ENCODE results near the gene SP100. TPM values are rescaled to one million over a fixed set of nuclear protein-coding genes. Genes with fewer than 3 reads are reported as not detected.
A peak's percentile ranks its signal among the peaks of the same experiment; 100 is the strongest.
"Not testable (repeated sequence)": the region's sequence is repeated elsewhere in the genome, so short reads cannot be mapped to it uniquely, and the experiment has no call there.

Gene SP100
- 82.0 TPM for total RNA-seq

GRCh38 chr2:230416061-230416721 lies at the start of gene SP100:
Gene SP100 (plus strand): TSS chr2:230416201. CDS start chr2:230416297, 96 bp downstream.
- no peaks in the 10 kb centered on the region for H3K36me3 ChIP-seq
- peaks cover 2 to 39% of the 10 kb centered on the region in 2 donors for H3K4me1 ChIP-seq
- peak; percentile 33 to 91 for DNase-seq (ENCODE audit: low spot score in 2 of 2)
- peak within 1 kb of the TSS; percentile 69 to 83 for H3K4me3 ChIP-seq
- no peaks in the 10 kb centered on the region for H3K9me3 ChIP-seq
- H3K27me3 ChIP-seq = no peaks in the 10 kb centered on the region
- H3K27ac ChIP-seq = peak within 1 kb of the TSS; percentile 89 to 95
- intact Hi-C loops (cut with DNase I) = loop anchor here (5.0 kb wide), 2 partner anchors 296 to 494 kb away; partner anchors contain the start of genes CAB39, FBXO36 and TRIP12
- no peak for TF ChIP-seq CTCF (IDR thresholded peaks at IDR 0.05)

- Histone ChIP-seq H3K4me3 (no peak overlapping the region), H3K36me3 (peaks cover 2 to 30% of the 10 kb centered on the region in 2 donors), H3K27me3 (no peaks in the 10 kb centered on the region), H3K9me3 (no peaks in the 10 kb centered on the region), H3K4me1 (no peaks in the 10 kb centered on the region), H3K27ac (no peak overlapping the region)
- intact Hi-C loops (cut with DNase I) = no loop called here
- TF ChIP-seq CTCF (IDR thresholded peaks at IDR 0.05) = no peak
- no peak for DNase-seq (ENCODE audit: low spot score in 2 of 2)
Measured at GRCh38 chr2:230382108-230382507, 33.9 kb upstream of the SP100 start.

- intact Hi-C loops (cut with DNase I) = no loop called here
- peaks cover 2 to 37% of the 10 kb centered on the region in 2 donors for H3K36me3 ChIP-seq
- no peaks in the 10 kb centered on the region for H3K4me1 ChIP-seq
- no peaks in the 10 kb centered on the region for H3K27me3 ChIP-seq
- no peaks in the 10 kb centered on the region for H3K9me3 ChIP-seq
- no peak for DNase-seq (ENCODE audit: low spot score in 2 of 2)
- no peak for TF ChIP-seq CTCF (IDR thresholded peaks at IDR 0.05)
- H3K27ac ChIP-seq = no peak overlapping the region
- no peak overlapping the region for H3K4me3 ChIP-seq
Measured at GRCh38 chr2:230383453-230383852, 32.5 kb upstream of the SP100 start.

GRCh38 chr2:230384986-230385385 lies 31.0 kb upstream of the SP100 start:
- TF ChIP-seq CTCF (IDR thresholded peaks at IDR 0.05) = no peak
- Histone ChIP-seq H3K27ac (no peak overlapping the region), H3K4me3 (no peak overlapping the region), H3K9me3 (no peaks in the 10 kb centered on the region), H3K4me1 (no peaks in the 10 kb centered on the region), H3K36me3 (peaks cover 11 to 53% of the 10 kb centered on the region in 2 donors), H3K27me3 (no peaks in the 10 kb centered on the region)
- intact Hi-C loops (cut with DNase I) = no loop called here
- DNase-seq (ENCODE audit: low spot score in 2 of 2) = no peak

GRCh38 chr2:230394301-230394700 lies 21.7 kb upstream of the SP100 start:
- Histone ChIP-seq H3K27ac (no peak overlapping the region), H3K36me3 (peaks cover 31 to 64% of the 10 kb centered on the region in 2 donors), H3K4me1 (no peaks in the 10 kb centered on the region), H3K27me3 (no peaks in the 10 kb centered on the region), H3K9me3 (peaks cover 0 to 11% of the 10 kb centered on the region in 2 donors), H3K4me3 (no peak overlapping the region)
- intact Hi-C loops (cut with DNase I) = no loop called here
- DNase-seq (ENCODE audit: low spot score in 2 of 2) = no peak
- no peak for TF ChIP-seq CTCF (IDR thresholded peaks at IDR 0.05)

GRCh38 chr2:230398698-230399097 lies 17.3 kb upstream of the SP100 start:
- H3K4me3 ChIP-seq; intact Hi-C loops (cut with DNase I); DNase-seq (ENCODE audit: low spot score in 2 of 2); H3K27me3 ChIP-seq; H3K4me1 ChIP-seq; H3K27ac ChIP-seq: not testable (repeated sequence)
- peaks cover under 1 to 37% of the 10 kb centered on the region in 2 donors for H3K36me3 ChIP-seq
- H3K9me3 ChIP-seq = peaks cover 0 to 11% of the 10 kb centered on the region in 2 donors
